ENCODE measurements around the gene SLC9A3. TPM values are rescaled to one million over a fixed set of nuclear protein-coding genes. Genes with fewer than 3 reads are reported as not detected.

The SLC9A3 gene
- total RNA-seq, 1 donor = 0.86 TPM

- no peak for TF ChIP-seq CTCF (IDR thresholded peaks at IDR 0.05; ENCODE audit: insufficient read depth, low read depth, low read length)
- no peak for DNase-seq (ENCODE audit: low read depth)
- no peak overlapping the region for H3K4me3 ChIP-seq (ENCODE audit: low read depth, low read length)
Observed at GRCh38 chr5:494667-495255, 29.5 kb downstream of the SLC9A3 start.

- H3K4me3 ChIP-seq (ENCODE audit: low read depth, low read length) = no peak overlapping the region
- no peak for DNase-seq (ENCODE audit: low read depth)
- TF ChIP-seq CTCF (IDR thresholded peaks at IDR 0.05; ENCODE audit: insufficient read depth, low read depth, low read length) = no peak
Observed at GRCh38 chr5:493758-494157, 30.5 kb downstream of the SLC9A3 start.

- H3K4me3 ChIP-seq (ENCODE audit: low read depth, low read length) = no peak overlapping the region
- peak; percentile 8 for DNase-seq (ENCODE audit: low read depth)
- TF ChIP-seq CTCF (IDR thresholded peaks at IDR 0.05; ENCODE audit: insufficient read depth, low read depth, low read length) = no peak
Observed at GRCh38 chr5:493119-493701, 31.0 kb downstream of the SLC9A3 start.

GRCh38 chr5:492314-492893, 31.8 kb downstream of the SLC9A3 start:
- DNase-seq (ENCODE audit: low read depth) = no peak
- no peak overlapping the region for H3K4me3 ChIP-seq (ENCODE audit: low read depth, low read length)
- TF ChIP-seq CTCF (IDR thresholded peaks at IDR 0.05; ENCODE audit: insufficient read depth, low read depth, low read length) = no peak

- no peak overlapping the region for H3K4me3 ChIP-seq (ENCODE audit: low read depth, low read length)
- DNase-seq (ENCODE audit: low read depth) = no peak
- TF ChIP-seq CTCF (IDR thresholded peaks at IDR 0.05; ENCODE audit: insufficient read depth, low read depth, low read length) = no peak
Observed at GRCh38 chr5:491856-492155, 32.4 kb downstream of the SLC9A3 start.

- H3K4me3 ChIP-seq (ENCODE audit: low read depth, low read length) = no peak overlapping the region
- no peak for DNase-seq (ENCODE audit: low read depth)
- TF ChIP-seq CTCF (IDR thresholded peaks at IDR 0.05; ENCODE audit: insufficient read depth, low read depth, low read length) = no peak
Observed at GRCh38 chr5:491119-491855, 33.0 kb downstream of the SLC9A3 start.

Measured in fibroblast of villous mesenchyme (primary cell).